GM20000 (cell line): Measurements from ENCODE around the gene RAET1L.
"Not testable (repeated sequence)": the region's sequence is repeated elsewhere in the genome, so short reads cannot be mapped to it uniquely, and the experiment has no call there.

Experiments used
- DNase-seq: peaks from one replicate; pipeline ENCODE4 v3.0.0; 2012; ENCODE audit warnings: low spot score
- CTCF ChIP-seq: IDR thresholded peaks from 2 replicates; pipeline ENCODE4 v1.5.1; 2012; ENCODE audit warnings: mild to moderate bottlenecking, control low read depth; ENCODE audit errors: extremely low read depth, missing control alignments

Gene RAET1L

DNA sequence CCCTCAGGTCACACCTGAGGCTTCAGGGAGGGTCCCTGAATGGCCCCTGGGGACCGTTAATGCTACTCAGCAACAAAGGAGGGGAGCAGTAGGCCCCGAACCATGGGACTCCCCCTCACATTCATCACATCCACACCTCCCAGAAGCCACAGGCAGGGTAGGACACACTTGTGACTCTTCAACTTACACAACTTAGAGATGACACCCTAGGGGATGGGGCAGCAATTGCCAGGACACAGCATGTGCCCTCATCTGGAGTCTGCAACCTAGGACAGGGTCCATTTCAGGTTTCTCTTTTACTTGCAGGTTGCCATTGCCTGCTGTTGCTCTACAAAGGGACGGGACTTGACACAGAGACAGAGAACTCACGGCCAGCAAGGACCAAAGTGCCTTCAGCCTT is 42.8 kb upstream of the RAET1L start:
- DNase-seq = no peak
- TF ChIP-seq CTCF = no peak

DNA sequence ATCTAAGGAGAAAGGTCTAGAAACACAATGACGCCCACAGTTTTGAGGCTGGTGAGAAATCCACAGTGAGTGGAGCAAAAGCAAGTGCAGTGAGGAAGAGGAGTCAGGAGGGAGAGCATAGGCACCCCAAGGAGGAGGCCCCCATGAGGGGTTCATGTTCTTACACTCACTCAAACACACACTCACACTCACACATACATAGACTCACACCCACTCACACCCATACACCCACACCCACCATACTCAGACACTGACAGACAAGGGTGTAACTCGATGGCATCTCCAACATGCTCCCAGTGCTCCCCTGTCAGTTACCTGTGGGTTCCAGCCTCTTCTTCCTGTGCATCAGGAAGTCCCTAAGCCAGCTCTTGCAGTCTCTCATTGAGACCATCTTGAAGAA is 39.8 kb upstream of the RAET1L start:
- DNase-seq = no peak
- no peak for TF ChIP-seq CTCF

- DNase-seq = no peak
- TF ChIP-seq CTCF = no peak
Measured at GRCh38 chr6:150063640-150064039, 38.3 kb upstream of the RAET1L start.

DNA sequence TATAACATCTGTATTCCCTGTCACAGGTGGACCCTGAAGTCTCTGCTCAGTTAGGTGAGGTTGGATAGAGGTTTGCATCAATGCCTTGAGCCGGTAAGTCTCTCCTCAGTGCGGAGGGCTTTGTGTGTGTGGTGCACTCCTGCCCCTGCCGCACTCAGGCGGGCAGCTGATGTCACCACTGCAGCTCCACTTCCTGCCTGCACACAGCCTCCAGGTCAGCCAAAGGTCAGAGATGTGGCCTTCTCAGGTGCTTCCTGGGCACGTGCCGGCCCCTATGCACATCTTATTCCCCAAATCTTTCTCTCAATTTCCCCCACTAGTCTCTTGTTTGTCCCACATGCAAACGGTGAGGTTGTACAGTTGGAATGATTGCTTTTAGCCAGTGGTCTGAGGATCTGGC is 34.6 kb upstream of the RAET1L start:
- not testable (repeated sequence) for DNase-seq

- no peak for DNase-seq
- TF ChIP-seq CTCF = no peak
Measured at GRCh38 chr6:150058986-150059385, 33.7 kb upstream of the RAET1L start.

GRCh38 chr6:150058231-150058792 is 33.0 kb upstream of the RAET1L start:
- no peak for TF ChIP-seq CTCF
- DNase-seq = no peak

GRCh38 chr6:150057501-150057951 is 32.2 kb upstream of the RAET1L start:
- no peak for TF ChIP-seq CTCF
- DNase-seq = no peak

GRCh38 chr6:150056916-150057315 is 31.6 kb upstream of the RAET1L start:
- TF ChIP-seq CTCF = no peak
- DNase-seq = no peak
